ENCODE results near the gene DPP6.

GRCh38 chr7:154652564-154652963 lies 600.4 kb downstream of the DPP6 start:
- TF ChIP-seq CTCF (optimal IDR thresholded peaks at IDR 0.05 in 1 of 3, IDR thresholded peaks at IDR 0.05 in 1 of 3, conservative IDR thresholded peaks at IDR 0.05 in 1 of 3; ENCODE audit: extremely low read depth in 1 of 3, insufficient read depth in 2 of 3, low read length in 3 of 3) (no peak), EZH2 (IDR thresholded peaks at IDR 0.05; ENCODE audit: low read length) (no peak)

Data from keratinocyte (primary cell).